LNCAP (cell line): ENCODE results near the gene DNASE1.

Experiments
- TF ChIP-seq, protein P1 (sequence below): fragments of 450-650 bp; IDR thresholded peaks from 2 replicates; pipeline ENCODE4 v1.5.1; 2017; ENCODE audit warnings: mild to moderate bottlenecking

Gene DNASE1

DNA sequence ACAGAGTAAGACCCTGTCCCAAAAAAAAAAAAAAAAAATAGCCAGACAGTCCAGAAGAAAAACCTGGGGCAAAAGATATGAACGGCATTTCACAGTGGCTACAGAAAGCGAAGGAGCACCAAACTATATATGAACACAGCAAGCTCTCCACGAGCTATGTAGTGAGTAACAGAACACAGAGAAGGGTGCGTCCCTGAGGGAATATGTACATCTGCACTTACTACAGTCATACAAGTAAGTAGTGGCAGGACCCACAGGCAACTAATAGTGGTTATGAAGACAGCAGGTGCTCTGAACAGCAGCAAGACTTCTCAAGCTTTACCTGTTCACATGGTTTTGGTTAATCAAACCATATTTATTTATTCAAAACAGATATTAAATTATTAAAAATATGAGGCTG, 47.0 kb downstream of the DNASE1 start:
- TF ChIP-seq, protein P1, sequence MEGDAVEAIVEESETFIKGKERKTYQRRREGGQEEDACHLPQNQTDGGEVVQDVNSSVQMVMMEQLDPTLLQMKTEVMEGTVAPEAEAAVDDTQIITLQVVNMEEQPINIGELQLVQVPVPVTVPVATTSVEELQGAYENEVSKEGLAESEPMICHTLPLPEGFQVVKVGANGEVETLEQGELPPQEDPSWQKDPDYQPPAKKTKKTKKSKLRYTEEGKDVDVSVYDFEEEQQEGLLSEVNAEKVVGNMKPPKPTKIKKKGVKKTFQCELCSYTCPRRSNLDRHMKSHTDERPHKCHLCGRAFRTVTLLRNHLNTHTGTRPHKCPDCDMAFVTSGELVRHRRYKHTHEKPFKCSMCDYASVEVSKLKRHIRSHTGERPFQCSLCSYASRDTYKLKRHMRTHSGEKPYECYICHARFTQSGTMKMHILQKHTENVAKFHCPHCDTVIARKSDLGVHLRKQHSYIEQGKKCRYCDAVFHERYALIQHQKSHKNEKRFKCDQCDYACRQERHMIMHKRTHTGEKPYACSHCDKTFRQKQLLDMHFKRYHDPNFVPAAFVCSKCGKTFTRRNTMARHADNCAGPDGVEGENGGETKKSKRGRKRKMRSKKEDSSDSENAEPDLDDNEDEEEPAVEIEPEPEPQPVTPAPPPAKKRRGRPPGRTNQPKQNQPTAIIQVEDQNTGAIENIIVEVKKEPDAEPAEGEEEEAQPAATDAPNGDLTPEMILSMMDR, result no peak

DNA sequence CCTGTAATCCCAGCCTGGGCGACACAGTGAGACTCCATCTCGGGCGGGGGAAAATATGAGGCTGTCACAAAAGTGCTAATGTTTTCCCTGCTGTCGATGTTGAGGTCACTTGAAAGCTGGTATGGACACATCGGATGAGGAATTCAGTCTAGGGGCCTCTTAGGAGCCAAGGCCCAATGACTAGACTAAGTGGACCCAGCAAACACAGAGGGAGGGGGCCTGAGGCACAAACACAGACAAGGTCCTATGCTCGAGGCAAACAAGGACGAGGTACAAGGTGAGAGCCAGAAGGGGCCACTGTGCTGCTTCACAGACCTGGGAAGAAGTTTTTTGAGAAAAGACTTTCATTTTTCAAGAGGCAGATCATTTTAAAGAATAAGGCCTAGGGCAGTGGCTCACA, 47.6 kb downstream of the DNASE1 start:
- TF ChIP-seq, protein P1, result no peak

- TF ChIP-seq, protein P1, result no peak
Observed at GRCh38 chr16:3706253-3707012, 51.9 kb downstream of the DNASE1 start.
